Fibroblast of skin of left biceps (primary cell): ENCODE measurements around the gene CD58.
"Not testable (repeated sequence)": the region's sequence is repeated elsewhere in the genome, so short reads cannot be mapped to it uniquely, and the experiment has no call there.

Experiments
- DNase-seq, 2 experiments: peaks; one replicate each; pipeline ENCODE4 v3.0.0-alpha.2; 2013; ENCODE audit warnings: low read depth in 2 of 2

Gene CD58

DNA sequence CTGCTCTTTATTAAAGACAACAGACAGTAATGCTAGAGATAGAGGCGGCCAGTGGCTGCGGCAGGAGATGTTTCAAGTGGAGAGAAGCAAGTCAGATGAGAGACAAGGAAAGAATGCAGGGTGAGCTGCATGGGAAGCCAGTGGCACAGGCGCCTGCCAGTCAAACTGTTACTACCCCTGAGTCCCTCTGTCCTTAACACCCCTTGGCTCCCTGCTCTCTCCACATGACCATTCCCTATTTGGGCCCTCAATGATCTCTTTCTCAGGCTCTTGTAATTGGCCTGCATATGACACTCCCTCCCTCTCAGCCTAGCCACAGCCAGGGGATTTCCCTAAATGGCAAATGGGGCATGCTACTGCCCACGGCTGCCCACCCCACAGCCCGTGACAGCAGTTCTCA lies 22.6 kb upstream of the CD58 start:
- not testable (repeated sequence) for DNase-seq

DNA sequence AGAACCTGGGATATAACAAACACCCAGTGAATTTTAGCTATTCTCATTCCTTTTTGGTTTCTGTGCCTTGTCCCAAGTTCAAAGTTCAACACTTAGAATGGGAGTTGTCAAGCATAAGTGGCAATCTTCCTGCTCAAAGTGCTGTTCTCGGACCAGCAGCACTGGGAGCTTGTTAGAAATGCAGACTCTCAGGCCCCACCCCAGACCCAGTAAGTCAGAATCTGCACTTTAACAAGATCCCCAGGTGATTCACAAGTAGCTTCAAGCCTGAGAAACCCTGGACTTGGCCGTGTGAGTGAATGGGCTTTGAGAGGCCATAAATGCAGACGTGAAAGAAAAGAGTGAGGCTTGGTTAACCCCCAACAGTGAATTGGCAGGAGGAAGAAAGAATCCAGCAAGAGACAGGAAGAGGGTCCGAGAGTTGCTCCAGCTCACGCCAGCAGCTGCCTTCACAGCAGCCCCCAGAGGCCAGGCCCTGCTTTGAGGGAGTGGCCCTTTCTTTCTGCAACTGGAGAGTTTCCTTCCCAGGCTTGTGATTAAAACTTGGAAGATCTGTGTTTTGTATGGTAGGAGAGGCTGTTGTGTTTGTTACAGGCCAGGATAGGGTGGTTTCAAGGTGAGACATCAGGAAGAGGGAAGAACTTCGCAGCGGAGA lies 21.3 kb upstream of the CD58 start:
- DNase-seq, result not testable (repeated sequence)

DNA sequence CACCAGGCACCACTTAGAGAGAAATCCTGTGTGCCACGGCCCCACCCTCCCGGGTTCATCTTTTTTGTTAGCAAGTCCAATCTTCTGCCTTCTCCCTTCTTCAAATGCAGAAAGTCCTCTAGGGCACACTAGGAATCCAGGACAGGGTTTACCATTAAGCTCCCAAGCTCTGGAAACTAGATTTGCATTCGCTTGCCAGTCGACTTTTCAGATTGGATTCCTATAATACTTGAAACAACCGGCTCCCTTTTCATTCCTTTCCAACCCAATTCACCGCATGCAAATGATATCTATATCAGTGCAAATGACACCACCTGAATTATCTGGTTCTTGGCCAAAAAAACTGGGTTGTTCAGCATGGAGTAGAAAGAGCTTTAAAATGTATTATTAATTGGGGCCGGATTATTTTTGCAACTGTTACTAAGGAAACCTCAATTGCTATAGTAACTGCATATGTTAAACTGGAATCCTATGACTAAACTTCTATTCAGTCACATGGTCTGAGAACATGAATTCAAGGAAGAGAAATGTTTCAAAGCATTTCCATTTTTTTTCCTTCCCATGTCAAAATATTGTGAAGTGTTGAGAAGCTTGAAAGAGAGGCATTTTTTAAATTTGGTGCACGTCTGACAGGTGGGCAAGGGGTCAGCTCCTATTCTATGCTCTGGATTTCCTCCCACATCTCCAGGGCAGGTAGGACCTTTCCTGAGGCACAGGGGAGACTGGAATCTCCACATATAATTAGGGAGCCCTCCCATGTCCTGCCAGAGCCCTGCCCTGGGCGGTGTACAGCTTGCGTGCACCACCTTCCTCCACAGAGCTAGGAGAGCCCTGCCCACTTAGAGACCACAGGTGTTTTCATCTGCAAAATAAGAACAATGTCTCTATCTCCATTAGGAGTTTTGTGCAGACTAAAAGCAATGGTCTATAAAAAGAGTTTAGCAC lies 20.5 kb upstream of the CD58 start:
- DNase-seq, result not testable (repeated sequence)

DNA sequence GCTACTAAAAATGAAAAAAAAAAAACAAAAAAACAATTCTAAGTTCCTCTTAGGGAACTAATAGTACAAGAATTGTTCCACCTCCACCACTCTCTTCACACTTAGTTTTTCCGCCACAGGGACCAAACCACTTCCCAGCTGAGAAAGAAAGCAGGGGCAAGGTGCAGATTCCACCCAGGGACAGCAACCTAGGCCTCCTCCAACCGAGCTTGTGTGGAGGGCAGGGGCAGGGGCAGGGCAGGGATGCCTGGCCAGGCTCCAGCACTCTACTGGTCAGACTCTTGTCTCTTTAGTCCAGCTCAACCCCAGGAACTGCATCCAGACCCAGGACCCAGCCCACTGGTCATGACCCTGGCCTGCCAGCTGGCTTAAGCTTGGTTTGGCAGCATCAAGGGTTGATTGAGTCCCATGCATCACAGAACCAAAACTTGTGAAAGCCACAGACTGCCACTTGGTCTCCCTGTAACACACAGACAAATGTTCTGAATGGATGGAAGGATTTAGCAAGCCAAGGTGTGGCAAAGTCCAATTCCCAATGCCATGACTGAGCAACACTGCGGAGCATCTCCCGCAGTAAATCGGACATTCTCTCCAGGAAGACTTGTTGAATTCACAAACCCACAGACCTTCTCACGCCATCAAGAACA lies 19.7 kb upstream of the CD58 start:
- not testable (repeated sequence) for DNase-seq

DNA sequence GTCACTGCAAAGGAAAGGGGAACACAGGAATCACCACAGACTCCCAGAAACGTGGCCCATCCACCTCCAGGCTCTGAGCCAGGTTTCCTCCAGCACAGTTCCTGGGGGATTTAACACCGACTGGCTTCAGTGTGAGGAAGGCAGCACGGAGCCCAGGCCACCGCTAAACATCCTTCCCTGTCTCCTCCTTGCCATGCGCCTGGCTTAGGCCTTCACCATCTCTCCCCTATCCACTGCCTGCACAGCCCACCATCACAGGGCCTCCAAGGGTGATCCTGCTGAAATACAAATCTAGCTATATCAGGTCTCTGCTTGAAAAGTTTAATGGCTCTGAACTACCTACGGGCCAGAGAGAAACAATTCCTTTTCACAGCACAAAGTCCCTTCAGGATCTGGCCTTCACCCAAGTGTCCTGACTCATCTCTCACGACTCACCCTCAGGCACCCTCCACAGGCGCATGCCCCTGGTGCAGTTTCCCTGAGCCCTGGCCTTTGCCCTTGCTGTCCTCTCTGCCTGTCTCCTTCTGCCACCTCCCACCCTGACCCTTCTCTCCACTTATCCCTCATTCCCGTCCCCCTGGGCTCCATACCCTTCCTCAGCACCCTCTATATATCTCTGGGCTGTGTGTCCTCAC lies 18.4 kb upstream of the CD58 start:
- not testable (repeated sequence) for DNase-seq

DNA sequence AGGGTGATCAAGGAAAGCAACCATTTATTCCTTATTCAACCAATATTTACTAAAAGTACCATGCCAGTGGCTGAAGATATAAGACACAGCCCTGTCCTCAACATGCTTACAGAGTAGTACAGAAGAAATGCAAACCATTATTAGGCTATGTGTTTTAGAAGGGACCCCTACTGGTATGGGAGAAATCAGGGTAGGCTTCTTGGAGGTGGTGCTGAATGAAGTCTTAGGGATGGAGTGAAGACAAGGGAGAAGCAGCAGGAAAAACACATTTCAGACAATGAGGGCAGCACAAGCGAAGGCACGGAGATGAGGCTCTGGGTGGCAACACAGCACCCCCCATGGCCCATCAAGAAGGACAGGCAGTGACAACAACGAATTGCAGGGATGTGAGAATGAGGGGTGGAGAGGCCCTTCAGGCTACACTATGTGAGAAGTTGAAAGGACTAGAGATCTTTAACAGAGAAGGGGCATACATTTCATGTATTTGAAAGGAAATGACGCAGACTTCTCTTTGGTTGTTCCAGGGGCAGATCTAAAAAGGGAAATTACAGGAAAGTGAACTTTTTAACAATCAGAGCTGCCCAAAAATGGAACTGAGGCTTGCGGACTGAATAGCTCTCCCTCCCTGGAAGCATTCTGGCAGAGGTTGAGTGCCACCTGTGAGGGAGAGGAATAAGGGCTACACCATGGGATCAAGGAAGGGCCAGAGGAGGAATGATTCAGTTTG lies 16.8 kb upstream of the CD58 start:
- DNase-seq, result no peak

DNA sequence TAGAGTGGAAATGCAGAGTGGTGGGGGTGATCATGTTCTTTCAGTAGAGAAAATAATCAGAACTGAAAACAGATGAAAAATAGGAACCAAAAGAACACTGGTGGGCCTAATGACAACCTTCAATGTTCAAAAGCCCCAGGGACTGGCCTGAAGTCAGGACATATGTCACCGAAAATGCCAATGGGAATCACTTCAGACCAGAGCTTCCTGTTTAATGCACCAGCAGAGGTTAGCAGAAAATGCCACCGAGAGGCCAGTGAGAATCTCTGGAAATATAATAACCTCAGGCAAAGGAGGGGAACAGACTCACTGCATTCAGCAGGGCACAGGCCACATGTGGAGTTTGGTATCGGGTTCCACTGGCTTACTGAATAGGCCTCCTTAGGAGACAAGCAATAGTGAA lies 15.9 kb upstream of the CD58 start:
- no peak for DNase-seq

DNA sequence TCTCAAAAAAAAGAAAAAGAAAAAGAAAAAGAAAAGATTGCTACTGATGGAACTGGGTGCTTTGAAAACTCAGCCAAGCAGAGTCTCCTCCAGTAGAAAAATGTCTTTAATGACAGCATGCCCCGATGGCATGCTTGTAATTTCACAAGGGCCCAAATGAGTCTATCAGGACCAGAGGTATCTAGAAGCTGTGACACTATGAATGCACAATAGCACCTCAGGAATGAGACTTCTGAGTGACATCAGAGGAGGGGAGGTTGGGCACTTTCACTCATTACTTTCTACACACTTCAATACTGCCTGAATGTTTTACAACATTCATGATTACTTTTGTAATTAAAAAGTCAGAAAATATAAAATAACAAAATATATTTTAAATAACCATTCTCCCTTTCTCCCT lies 15.1 kb upstream of the CD58 start:
- DNase-seq, result no peak

DNA sequence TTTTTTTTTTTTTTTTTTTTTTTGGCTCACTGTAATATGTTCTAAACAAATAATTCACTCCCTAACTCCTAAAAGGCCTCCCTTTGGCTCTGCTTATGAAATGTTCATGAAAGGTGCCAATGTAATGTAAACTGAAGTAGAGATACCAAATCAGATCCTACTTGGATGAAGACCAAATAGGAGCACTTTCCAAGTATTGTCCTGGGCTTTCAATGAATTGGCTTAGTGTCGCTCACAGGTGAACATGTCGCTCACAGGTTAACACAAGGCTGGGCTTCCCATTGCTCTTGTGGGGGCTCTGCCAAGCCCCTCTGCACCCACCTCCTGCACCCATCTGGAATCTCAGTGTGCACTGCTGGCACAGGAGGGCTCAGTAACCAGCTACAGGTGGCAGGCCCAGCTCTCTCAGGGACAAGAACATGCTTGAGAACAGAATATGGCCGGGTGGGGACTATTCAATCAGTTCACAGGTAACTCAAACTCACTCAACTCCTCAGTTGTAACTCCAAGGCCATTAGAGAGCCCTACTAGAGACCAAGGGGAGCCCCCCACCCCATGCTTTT lies 10.6 kb upstream of the CD58 start:
- DNase-seq, result no peak

DNA sequence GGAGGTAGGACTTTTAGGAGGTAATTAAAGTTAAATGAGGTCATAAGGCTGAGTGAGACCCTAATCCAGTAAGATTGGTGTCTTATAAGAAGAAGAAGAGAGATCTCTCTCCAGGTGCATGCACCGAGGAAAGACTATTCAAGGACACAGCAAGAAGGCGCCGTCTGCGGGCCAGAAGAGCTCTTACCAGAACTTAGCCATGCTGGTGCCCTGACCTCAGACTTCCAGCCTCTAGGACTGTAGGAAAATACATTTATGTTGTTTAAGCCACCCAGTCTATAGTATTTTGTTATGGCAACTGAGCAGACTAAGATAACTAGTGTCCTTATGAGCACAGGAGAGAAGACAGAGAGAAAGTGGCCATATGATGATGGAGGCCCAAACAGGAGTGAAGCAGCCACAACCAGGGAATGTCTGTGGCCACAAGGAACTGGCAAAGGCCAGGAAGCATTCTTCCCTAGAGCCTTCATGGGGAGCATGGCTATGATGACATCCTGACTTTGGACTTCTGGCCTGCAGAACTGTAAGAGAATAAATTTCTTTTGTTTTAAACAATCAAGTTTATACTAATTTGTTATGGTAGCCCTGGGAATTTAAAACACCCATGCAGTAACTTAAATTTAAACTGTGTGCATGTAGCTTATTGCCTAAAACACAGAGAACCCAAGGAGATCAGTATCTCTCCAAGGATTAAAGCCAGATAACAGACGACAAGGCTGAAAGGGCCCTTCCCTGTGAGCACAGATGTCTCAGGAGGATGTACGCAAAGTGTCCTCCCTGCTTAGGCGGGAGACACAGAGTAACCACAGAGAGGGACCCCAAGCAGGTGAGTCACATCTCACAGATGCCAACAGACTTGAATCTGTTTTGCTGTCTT lies 9.9 kb upstream of the CD58 start:
- no peak for DNase-seq

DNA sequence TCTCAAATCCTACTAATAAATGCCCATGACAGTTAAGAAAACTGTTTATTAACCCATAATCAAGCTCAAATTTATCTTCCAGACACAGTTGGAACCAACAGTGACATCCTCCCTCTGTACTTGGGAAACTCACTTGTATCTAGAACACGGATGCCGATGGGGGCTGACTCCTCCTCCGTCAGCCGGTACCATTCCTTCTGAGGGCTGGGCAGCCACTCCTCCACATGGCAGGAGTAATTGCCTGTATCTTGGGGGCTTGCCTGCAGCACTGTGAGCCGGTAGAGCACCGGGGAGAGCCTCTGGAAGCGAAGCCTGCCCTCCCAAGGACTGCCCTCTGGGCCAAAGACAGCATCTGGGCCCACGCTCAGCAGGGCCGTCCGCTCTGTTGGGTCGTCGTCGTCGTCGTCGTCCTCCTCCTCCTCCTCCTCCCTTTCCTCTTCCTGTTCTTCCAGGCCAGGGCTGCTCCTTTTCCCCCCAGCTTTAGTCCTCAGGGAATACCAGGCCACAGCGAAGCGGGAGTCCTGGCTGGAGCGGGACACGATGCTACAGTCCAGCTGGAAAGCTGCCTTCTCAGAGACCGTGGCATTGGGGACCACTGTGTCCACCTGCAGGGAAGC lies 8.5 kb upstream of the CD58 start:
- no peak for DNase-seq

DNA sequence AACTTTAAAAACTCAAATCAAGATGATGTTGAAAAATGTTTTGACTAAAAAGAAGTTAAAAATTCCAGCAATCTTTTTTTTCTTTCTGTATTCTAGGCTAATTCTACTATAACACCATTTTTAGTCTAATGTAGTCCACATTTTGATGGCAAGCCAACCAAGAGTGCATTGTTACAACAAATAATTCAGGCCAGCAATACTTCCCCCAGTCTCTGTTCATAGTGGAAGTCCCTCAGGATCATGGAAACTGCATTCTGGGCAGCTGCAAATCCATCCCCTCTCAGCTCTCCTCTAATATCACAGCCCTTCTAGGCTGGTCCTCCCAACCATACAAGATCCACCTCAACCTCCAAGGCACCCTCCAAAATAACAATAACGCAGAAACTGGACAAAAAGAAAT lies 7.8 kb upstream of the CD58 start:
- no peak for DNase-seq

DNA sequence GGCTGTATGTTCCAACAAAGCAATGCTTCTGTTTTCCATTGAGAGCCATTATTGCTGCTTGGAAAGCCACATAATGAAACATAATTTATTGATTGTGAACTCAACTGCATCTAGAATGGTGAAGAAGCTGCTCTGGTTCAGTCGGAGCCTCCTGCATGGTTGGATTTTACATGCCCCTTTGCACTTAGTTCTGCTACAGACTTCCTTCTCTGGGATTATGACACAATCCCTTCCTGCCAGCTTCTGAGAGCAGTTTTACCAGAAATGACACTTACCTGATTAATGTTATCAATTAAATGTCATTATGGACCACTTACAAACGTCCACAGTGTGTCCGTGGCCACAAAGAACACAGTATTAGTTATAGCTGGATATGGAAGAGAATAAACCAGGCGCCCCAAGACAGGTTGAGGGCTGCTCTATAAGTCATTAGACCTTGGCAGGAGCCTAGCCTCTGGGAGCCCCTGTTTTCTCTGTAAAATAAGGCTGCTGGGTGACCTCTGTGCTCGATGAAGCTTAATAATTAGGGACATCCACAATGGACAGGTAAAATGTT lies 7.0 kb upstream of the CD58 start:
- DNase-seq, result no peak

DNA sequence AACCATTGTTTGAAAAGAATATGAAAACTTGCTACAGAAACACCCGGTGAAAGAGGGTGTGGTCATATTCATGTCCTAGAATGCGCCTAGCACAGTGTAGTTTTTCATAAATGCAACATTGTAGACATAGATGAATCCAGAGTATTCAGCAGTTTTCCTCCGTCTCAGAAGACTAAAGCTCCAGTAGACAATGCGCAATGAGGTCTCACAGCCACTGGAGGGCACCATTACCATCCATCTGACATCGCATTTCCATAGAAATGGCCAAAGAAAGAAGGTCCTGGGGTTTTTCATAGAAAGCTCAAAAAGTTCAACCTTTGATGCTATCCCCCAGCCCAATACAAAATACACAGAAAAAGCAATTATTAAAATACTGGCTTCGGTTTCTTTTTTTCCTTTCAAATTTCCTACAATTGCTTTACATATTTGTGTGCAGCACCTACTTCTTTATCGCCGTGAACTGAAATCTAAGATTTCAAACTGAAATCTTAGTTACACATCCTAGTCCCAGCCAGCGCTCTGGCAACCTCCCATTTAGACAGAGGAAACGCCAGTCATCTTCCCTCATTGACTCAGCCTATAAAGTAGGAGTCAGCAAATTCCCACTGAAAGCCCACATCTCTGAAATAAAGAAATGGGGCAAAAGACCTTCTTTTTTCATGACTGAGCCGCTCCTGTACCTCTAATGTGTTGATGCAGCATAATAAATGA lies 3.9 kb upstream of the CD58 start:
- DNase-seq, result no peak

DNA sequence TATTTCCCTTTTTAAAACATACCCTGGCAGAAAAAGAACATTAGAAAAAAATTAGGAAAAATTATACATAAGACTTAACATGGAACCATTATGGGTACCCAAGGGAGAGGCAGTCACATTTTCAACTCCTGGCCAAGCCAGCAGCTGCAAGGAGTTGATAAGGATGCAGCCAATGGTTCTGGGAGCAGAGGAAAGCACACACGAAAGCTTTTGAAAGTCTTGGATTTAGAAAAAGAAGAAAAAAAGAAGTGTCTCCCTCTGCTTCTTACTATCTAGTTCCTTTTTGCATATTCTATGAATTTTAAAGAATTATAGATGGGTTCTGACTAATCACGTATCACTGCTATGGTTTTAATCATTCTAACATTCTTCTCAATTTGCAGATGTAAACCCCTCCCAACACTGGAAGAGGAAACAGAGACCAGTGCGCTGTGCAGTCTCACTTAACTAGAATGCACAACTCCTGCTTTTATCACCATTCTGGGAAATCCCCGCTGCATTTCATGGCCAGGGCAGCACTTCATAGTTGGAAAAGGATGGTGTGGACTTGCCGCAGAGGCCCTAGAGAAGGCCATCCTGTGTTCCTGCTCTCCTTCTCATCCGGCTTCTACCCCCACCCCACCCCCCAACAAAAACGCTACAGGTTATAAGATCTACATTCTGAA lies 2.7 kb upstream of the CD58 start:
- DNase-seq, result no peak

DNA sequence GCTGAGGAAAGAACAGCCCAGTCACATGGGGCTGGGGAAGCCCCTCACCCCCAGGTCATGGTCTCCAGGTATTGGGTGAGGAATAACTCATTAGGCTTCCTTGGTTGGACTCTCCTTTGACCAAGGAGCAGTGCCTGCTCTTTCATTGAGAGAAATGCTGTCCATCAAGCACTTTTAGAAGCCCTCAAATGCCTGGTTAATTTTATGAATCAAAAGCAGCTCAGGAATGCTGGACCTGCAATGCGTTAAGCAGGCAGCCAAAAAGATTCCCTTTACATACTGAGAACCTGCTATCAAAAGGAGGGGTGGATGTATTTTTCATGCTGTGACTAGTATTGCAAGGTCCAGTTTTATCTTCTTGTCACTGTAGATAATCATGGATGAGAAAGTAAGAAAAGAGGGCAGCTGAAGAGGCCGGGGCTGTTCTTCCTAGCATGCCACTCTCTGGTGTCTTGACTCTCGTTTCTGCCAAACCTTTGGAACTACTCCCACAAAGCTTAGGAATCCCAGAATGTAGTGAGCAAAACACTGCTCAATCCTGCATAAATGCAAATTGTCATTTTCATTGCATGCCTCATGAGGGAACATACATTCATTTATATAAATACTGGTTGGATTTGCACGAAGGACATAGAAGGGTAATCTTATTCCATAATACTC lies 2.1 kb upstream of the CD58 start:
- no peak for DNase-seq

DNA sequence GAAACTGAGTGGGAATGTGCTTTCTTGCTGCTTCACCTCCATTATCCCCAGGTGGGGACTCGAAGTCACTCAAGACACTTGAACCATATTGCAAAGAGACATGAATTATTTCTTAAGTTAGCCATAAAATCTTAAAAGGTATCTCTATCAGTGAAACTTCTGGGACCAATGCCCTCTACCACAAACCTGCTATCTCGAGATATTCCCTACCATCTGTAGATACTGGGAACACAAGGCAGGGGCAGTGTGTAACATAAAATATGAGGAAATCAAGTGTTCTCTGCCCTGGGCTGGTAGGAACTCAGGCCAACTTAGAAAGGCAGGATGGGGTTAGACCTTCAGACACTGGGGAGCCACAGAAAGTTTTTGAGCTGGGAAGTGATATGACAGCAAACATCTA lies 1.3 kb upstream of the CD58 start:
- no peak for DNase-seq
